SK-N-MC (cell line): ENCODE data around the gene TMEM41B.

Experiments
- EZH2 ChIP-seq: fragments of 200-600 bp; sonication (generic); IDR thresholded peaks from one replicate; pipeline ENCODE4 v1.6.1; 2017; ENCODE audit warnings: antibody characterized with exemption
- FOXP2 ChIP-seq: optimal IDR thresholded peaks from 2 replicates; pipeline ENCODE3; 2011; ENCODE audit warnings: mild to moderate bottlenecking, moderate library complexity; ENCODE audit not compliant: insufficient read depth; ENCODE audit errors: extremely low read length, control extremely low read depth
- POLR2AphosphoS5 ChIP-seq: IDR thresholded peaks from 2 replicates; pipeline ENCODE4 v1.6.1; 2012; ENCODE audit warnings: mild to moderate bottlenecking, low read depth, low read length, borderline replicate concordance

DNA sequence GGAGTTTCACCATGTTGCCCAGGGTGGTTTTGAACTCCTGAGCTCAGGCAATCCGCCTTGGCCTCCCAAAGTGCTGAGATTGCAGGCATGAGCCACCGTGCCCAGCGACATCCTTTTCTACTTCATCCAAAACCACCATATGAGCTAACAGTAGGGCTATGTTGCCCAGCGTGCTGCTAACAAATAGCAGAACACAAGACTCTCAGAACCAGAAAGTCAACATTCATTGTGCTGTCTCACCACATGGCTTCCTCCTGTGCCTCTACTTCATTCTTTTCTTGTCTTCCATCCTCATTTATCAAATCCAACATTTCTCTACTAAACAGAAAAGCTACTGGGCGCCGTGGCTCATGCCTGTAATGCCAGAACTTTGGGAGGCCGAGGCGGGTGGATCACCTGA is 37.2 kb downstream of the TMEM41B start:
- TF ChIP-seq EZH2 = no peak
- TF ChIP-seq POLR2AphosphoS5 = no peak
- no peak for TF ChIP-seq FOXP2
